ENCODE data around the gene EFCAB10.

Gene EFCAB10

DNA sequence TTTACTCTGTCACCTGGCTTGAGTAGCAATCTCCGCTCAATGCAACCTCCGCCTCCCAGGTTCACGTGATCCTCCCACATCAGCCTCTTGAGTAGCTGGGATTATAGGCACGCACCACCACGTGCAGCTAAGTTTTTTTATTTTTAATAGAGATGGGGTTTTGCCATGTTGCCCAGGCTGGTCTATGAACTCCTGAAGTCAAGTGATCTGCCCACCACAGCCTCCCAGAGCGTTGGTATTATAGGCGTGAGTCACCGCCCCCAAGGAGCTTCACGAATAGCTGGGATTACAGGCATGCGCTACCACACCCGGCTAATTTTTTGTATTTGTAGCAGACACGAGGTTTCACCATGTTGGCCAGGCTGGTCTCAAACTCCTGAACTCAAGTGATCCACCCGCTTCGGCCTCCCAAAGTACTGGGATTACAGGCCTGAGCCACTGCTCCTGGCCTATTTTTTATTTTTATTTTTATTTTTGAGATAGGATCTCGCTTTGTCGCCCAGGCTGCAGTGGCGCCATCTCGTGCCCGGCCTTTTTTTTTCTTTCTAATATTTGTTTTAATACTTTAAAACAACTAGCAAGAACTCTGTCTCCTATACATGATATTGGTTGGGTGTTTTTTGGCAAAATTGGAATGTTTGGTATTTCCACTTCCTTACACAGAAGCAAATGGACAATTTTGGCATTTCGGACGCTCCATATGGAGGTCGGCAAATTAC is 1.1 kb downstream of the EFCAB10 start:
- Histone ChIP-seq H4K20me1 (no peaks in the 10 kb centered on the region), H3K27me3 (no peaks in the 10 kb centered on the region), H3K4me1 (no peaks in the 10 kb centered on the region), H3K9ac (no peak overlapping the region), H3K4me3 (no peak overlapping the region), H3K27ac (no peak overlapping the region), H3K9me3 (peaks cover 42% of the 10 kb centered on the region), H3K4me2 (no peak overlapping the region), H3K36me3 (no peaks in the 10 kb centered on the region)
- no peak for TF ChIP-seq Cebpa-rat (IDR thresholded peaks at IDR 0.05)

DNA sequence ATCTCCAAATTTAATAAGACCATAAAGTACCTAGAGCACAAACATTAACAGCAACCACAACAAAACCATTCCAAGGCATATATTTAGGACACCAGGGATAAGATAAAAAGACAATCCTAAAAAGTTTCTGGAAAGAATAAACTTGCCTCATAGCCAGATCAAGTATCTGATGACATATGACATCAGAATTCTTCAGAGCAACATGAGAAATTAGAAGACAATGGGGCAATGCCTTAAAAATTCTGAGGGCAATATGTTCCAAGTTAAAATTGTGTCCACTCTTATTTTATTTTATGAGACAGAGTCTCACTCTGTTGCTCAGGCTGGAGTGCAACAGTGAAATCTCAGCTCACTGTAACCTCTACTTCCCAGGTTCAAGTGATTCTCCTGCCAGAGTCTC is 2.8 kb downstream of the EFCAB10 start:
- Histone ChIP-seq H3K4me3 (no peak overlapping the region), H3K27ac (no peak overlapping the region), H3K9me3 (peaks cover 30% of the 10 kb centered on the region), H3K4me2 (no peak overlapping the region), H3K4me1 (no peaks in the 10 kb centered on the region), H3K9ac (no peak overlapping the region), H4K20me1 (no peaks in the 10 kb centered on the region), H3K36me3 (no peaks in the 10 kb centered on the region), H3K27me3 (no peaks in the 10 kb centered on the region)
- TF ChIP-seq Cebpa-rat (IDR thresholded peaks at IDR 0.05), result no peak

DNA sequence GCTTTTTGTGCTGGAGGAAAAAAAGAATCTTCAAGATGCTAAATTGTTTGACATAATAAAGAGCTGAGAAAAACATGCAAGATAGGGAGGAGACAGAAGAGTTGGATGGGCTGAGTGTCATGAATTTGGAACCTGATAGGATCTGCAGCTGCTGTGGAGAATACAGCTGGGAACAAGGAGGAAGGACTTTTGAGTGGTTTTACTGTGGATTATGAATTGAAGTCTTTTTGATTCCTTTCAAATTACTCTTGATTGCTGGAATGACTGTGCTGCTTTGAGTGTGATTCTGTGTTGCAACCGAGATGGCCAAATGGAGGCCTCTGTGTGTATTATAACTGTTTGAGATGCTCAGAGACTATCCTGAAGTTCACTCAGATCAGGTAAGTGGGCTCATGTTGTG is 4.0 kb downstream of the EFCAB10 start:
- H4K20me1 ChIP-seq, result no peaks in the 10 kb centered on the region
- no peak overlapping the region for H3K4me3 ChIP-seq
- H3K4me1 ChIP-seq, result no peaks in the 10 kb centered on the region
- H3K27me3 ChIP-seq, result no peaks in the 10 kb centered on the region
- no peak overlapping the region for H3K27ac ChIP-seq
- no peak overlapping the region for H3K9ac ChIP-seq
- TF ChIP-seq Cebpa-rat (IDR thresholded peaks at IDR 0.05), result no peak
- H3K9me3 ChIP-seq, result peaks cover 18% of the 10 kb centered on the region
- no peak overlapping the region for H3K4me2 ChIP-seq
- 0 out of 2 replicates have a peak, but pooled peaks cover 4% of the 10 kb centered on the region for H3K36me3 ChIP-seq

DNA sequence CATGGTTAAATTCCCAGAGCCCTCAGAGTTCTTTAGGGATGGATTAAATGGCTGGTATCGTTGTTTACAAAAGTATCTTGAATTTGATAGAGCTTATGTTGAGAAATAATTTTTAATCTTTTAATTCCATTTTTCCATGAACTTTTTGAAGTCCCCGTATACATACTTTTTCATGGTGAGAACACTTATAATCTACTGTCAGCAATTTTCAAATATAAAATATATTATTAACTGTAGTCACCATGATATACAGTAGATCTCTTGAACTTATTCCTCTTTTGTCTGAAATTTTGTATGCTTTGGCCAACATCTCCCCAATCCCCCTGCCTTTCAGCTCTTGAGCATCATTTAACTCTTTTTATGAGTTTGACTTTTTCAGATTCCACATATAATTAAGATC is 9.4 kb downstream of the EFCAB10 start:
- Histone ChIP-seq H3K27ac (no peak overlapping the region), H3K9ac (no peak overlapping the region), H3K4me3 (no peak overlapping the region), H3K36me3 (peaks cover 40% of the 10 kb centered on the region), H3K4me2 (no peak overlapping the region), H3K27me3 (no peaks in the 10 kb centered on the region), H4K20me1 (no peaks in the 10 kb centered on the region), H3K4me1 (no peaks in the 10 kb centered on the region), H3K9me3 (peaks cover 4% of the 10 kb centered on the region; the same call in 1 of the 2 replicates)
- no peak for TF ChIP-seq Cebpa-rat (IDR thresholded peaks at IDR 0.05)

DNA sequence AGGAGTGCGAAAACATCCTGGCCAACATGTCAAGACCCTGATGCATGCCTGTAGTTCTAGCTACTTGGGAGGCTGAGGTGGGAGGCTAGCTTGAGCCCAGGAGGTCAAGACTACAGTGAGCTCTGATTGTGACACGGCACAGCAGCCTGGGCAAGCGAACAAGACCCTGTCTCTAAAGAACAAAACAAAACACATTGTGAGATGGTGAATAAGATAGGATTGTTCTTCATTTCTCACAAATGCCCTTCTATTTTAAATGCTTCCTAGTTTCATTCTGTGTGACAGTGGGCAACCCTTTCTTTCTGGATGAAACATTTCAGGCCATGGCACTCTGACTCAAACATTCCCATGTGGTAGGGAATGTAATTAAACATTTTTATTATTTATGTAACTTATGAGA is 13.5 kb downstream of the EFCAB10 start:
- Histone ChIP-seq H3K4me1 (no peaks in the 10 kb centered on the region), H3K4me2 (no peak overlapping the region), H3K27ac (no peak overlapping the region), H3K9me3 (no peaks in the 10 kb centered on the region), H3K27me3 (no peaks in the 10 kb centered on the region), H3K9ac (no peak overlapping the region), H4K20me1 (no peaks in the 10 kb centered on the region), H3K4me3 (no peak overlapping the region), H3K36me3 (peaks cover 77% of the 10 kb centered on the region)
- TF ChIP-seq Cebpa-rat (IDR thresholded peaks at IDR 0.05), result no peak

DNA sequence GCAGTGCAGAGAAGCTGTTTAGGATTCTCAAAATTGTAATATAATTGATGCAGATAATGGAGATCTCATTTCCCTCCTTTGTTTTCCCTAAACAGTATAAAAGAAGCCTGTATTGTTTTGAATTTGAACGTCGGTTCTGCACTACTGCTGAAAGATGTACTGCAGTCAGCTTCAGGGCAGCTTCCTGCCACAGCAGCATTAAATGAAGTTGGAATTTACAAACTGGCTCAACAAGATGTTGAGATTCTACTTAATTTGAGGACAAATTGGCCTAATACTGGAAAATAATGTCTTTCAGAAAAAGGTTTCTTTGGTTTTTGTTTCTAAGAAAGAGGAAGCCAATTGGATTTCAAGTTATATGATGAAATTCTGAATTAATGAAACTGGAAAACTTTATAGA is 14.3 kb downstream of the EFCAB10 start:
- H4K20me1 ChIP-seq, result no peaks in the 10 kb centered on the region
- no peaks in the 10 kb centered on the region for H3K9me3 ChIP-seq
- H3K4me1 ChIP-seq, result no peaks in the 10 kb centered on the region
- H3K27ac ChIP-seq, result no peak overlapping the region
- no peak for TF ChIP-seq Cebpa-rat (IDR thresholded peaks at IDR 0.05)
- H3K9ac ChIP-seq, result no peak overlapping the region
- H3K4me3 ChIP-seq, result no peak overlapping the region
- H3K27me3 ChIP-seq, result no peaks in the 10 kb centered on the region
- no peak overlapping the region for H3K4me2 ChIP-seq
- peaks cover 80% of the 10 kb centered on the region for H3K36me3 ChIP-seq

DNA sequence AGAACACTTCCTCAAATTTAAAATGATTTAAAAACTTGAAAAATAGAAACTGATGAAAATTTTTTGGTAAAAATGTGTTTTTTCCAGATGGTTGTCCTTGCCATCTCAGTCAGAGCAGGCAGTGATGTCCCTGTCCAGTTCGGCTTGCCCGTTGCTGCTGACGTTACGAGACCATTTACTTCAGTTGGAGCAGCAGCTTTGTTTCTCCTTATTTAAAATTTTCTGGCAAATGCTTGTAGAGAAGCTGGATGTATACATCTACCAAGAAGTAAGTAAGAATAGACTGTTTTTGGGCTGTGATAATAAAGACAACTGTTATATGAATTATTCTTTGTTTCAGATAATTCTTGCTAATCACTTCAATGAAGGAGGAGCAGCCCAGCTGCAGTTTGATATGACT is 16.1 kb downstream of the EFCAB10 start:
- Histone ChIP-seq H3K4me1 (no peaks in the 10 kb centered on the region), H3K4me3 (no peak overlapping the region), H3K27ac (no peak overlapping the region), H3K36me3 (peaks cover 89% of the 10 kb centered on the region), H3K4me2 (no peak overlapping the region), H3K9ac (no peak overlapping the region), H4K20me1 (no peaks in the 10 kb centered on the region), H3K9me3 (no peaks in the 10 kb centered on the region), H3K27me3 (no peaks in the 10 kb centered on the region)
- TF ChIP-seq Cebpa-rat (IDR thresholded peaks at IDR 0.05), result no peak

DNA sequence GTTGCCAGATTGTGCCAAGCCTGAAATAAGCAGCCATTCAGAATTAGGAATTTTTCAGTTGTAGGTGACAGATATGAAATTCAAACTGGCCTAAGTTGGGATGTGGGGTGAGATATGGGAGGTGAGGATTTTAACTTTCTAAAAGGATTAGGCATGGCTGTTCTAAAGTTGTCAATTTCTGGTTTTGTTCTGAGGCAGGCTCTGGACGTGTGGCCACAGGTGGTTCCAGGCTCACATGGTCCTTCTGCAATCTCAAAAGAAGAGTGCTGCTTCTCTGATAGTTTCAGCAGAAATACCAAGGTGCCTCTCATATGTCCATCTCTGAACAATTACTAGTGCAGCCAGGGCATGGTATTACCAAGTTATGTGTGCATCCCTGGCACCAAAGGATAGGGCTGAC is 21.4 kb downstream of the EFCAB10 start:
- Histone ChIP-seq H3K27ac (no peak overlapping the region), H3K9me3 (no peaks in the 10 kb centered on the region), H3K9ac (no peak overlapping the region), H3K4me2 (no peak overlapping the region), H3K27me3 (no peaks in the 10 kb centered on the region), H3K4me3 (no peak overlapping the region), H3K36me3 (peaks cover 84% of the 10 kb centered on the region), H4K20me1 (no peaks in the 10 kb centered on the region), H3K4me1 (no peaks in the 10 kb centered on the region)
- TF ChIP-seq Cebpa-rat (IDR thresholded peaks at IDR 0.05), result no peak

DNA sequence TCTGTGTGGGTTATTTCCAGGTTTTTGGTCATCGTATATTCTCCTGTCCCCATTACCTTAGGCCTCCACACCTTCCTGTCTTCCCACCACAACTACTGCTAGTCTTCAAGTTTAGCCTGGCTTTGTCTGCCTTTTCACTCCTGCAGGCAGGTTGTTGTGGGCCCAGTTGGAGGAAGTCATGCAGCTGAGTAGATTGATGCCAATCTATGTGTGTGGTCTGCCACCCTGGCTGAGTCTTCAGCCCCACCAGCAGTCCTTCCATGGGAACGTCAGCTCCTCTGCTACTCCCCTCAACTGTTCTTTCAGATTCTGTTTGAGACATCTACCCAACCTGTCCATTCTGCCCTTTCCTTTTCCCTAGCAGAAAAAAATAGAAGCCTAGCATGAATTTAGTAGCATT is 43.0 kb downstream of the EFCAB10 start:
- H3K36me3 ChIP-seq, result peaks cover 85% of the 10 kb centered on the region
- no peaks in the 10 kb centered on the region for H3K9me3 ChIP-seq
- no peak overlapping the region for H3K27ac ChIP-seq
- no peaks in the 10 kb centered on the region for H3K27me3 ChIP-seq
- no peak overlapping the region for H3K4me2 ChIP-seq
- H3K4me1 ChIP-seq, result peaks cover 9% of the 10 kb centered on the region
- no peak overlapping the region for H3K9ac ChIP-seq
- H3K4me3 ChIP-seq, result no peak overlapping the region
- H4K20me1 ChIP-seq, result no peaks in the 10 kb centered on the region; the same call in 1 of the 2 replicates
- TF ChIP-seq Cebpa-rat (IDR thresholded peaks at IDR 0.05), result no peak

DNA sequence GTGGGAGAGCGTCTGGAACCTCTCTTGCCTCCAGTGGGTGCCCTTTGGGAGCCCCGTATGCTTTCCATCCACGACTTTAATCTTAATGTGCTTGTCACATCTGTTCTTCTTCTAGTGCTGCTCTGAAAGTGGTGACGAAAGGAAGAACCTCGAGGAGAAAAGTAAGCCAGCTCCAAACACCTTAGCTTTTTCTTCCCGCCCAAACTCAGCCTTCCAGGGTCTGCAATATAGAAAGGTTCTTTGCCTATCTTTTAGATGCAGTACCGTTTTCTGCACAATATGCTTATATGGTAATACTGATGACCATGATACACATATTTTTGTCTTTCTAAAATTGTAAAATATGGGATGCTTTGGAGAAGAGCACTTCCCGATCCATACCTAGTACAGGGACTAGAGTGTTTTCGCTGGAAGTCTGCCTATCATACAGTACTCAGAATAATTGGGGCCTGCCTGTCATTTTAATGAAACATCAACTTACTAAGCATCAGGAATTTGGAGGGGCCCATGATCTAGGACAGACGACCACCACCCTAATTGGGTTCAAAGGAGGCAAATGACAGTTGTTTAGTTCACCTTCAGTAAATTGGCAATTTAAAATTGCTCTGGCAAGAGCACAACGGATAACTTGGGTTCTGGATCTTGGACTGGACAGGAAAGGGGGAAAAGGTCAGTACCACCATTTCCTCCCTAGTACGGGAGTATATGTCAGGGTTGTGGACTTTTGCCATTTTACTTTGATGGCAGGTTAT is 48.4 kb downstream of the EFCAB10 start:
- H3K27ac ChIP-seq, result peak overlapping the region; percentile 92
- H3K4me1 ChIP-seq, result peaks cover 19% of the 10 kb centered on the region
- H3K9ac ChIP-seq, result peak overlapping the region; percentile 96
- TF ChIP-seq Cebpa-rat (IDR thresholded peaks at IDR 0.05), result no peak
- H3K36me3 ChIP-seq, result peaks cover 30% of the 10 kb centered on the region
- H3K4me3 ChIP-seq, result peak overlapping the region; percentile 93
- peak overlapping the region; percentile 91 for H3K4me2 ChIP-seq
- no peaks in the 10 kb centered on the region; the same call in 1 of the 2 replicates for H4K20me1 ChIP-seq
- no peaks in the 10 kb centered on the region for H3K27me3 ChIP-seq
- H3K9me3 ChIP-seq, result no peaks in the 10 kb centered on the region

All from BLaER1 (cell line).